Measurements from ENCODE around the gene CIRBP. TPM values are rescaled to one million over a fixed set of nuclear protein-coding genes. Genes with fewer than 3 reads are reported as not detected.
"Not testable (repeated sequence)": the region's sequence is repeated elsewhere in the genome, so short reads cannot be mapped to it uniquely, and the experiment has no call there.

Gene CIRBP
- total RNA-seq, 4 donors from 2014 or later, result 274 to 578 (median 418) TPM

DNA sequence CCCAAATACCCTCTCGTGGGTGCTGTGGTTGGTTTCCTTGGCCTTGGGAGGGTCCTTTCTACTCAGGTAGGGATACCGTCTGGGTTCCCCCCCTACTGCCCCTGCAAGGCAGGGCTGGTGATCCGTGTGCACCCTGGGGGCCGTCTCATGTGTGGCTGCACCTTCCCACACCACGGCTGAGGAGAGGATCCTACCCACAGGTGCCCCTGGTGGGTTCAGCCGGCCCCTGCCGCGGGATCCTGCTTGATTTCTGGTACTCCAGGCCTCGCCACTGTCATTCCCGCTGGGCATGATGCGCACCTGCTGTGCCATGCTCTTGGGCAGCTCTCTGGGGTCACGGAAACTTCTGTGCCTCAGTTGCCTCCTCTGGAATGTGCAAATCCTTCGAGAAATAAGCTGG lies 47.3 kb downstream of the CIRBP start:
- H3K4me1 ChIP-seq, result no peaks in the 10 kb centered on the region
- intact Hi-C loops (cut with DNase I; ENCODE audit: low total_unique reads) (no loop called here), in situ Hi-C loops (cut with MboI; ENCODE audit: low sequenced_read_pairs in 4 of 4) (no loop called here)

DNA sequence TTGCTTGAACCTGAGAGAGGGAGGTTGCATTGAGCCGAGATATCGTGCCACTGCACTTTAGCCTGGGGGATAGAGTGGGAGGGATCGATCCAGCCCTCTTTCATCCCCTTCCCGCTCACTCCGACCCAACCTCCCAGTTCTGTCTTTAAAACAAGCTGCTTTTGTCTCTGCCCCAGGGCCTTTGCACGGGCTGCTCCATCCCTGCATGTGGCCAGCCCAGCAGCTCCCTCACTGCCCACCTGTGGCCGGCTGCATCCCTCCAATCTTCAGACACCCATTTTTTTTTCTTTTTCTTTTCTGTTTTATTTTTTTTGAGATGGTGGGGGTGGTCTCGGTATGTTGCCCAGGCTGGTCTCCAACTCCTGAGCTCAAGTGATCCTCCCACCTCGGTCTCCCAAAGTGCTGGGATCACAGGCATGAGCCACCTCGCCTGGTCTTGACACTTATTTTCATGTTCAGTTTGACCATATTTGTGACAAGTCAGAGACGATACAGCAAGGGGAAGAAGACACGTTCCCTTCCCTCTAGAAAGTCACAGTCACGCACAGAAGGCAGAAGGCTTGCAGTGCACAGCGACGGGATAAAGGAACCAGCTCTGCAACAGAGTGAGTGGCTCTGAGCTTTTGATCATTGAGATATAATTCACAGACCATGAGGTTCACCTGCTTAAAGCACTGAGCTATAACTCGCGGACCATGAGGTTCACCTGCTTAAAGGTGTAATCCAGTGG lies 48.3 kb downstream of the CIRBP start:
- TF ChIP-seq POLR2A (IDR thresholded peaks at IDR 0.05), result no peak
- TF ChIP-seq, protein P1, sequence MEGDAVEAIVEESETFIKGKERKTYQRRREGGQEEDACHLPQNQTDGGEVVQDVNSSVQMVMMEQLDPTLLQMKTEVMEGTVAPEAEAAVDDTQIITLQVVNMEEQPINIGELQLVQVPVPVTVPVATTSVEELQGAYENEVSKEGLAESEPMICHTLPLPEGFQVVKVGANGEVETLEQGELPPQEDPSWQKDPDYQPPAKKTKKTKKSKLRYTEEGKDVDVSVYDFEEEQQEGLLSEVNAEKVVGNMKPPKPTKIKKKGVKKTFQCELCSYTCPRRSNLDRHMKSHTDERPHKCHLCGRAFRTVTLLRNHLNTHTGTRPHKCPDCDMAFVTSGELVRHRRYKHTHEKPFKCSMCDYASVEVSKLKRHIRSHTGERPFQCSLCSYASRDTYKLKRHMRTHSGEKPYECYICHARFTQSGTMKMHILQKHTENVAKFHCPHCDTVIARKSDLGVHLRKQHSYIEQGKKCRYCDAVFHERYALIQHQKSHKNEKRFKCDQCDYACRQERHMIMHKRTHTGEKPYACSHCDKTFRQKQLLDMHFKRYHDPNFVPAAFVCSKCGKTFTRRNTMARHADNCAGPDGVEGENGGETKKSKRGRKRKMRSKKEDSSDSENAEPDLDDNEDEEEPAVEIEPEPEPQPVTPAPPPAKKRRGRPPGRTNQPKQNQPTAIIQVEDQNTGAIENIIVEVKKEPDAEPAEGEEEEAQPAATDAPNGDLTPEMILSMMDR (IDR thresholded peaks at IDR 0.05 in 4 of 5, conservative IDR thresholded peaks at IDR 0.05 in 1 of 5), result no peak
- intact Hi-C loops (cut with DNase I; ENCODE audit: low total_unique reads), result no loop called here
- Histone ChIP-seq H3K36me3 (no peaks in the 10 kb centered on the region), H3K9me3 (no peaks in the 10 kb centered on the region), H3K27ac (no peak overlapping the region), H3K4me3 (no peak overlapping the region), H3K4me1 (no peaks in the 10 kb centered on the region), H3K27me3 (peaks cover 40 to 46% (median 44%) of the 10 kb centered on the region in 3 donors)
- DNase-seq, result no peak
- ATAC-seq, result no peak
- in situ Hi-C loops (cut with MboI; ENCODE audit: low sequenced_read_pairs in 4 of 4), result no loop called here

More for the DNA sequence above, 47.3 kb downstream of the CIRBP start:
- H3K9me3 ChIP-seq, result no peaks in the 10 kb centered on the region
- H3K4me3 ChIP-seq, result no peak overlapping the region
- no peaks in the 10 kb centered on the region for H3K36me3 ChIP-seq
- H3K27me3 ChIP-seq, result peaks cover 41 to 44% (median 43%) of the 10 kb centered on the region in 3 donors
- TF ChIP-seq, protein P1 (IDR thresholded peaks at IDR 0.05 in 4 of 5, conservative IDR thresholded peaks at IDR 0.05 in 1 of 5), result no peak
- TF ChIP-seq POLR2A (IDR thresholded peaks at IDR 0.05), result no peak
- no peak overlapping the region for H3K27ac ChIP-seq
- DNase-seq, result no peak
- ATAC-seq, result no peak

DNA sequence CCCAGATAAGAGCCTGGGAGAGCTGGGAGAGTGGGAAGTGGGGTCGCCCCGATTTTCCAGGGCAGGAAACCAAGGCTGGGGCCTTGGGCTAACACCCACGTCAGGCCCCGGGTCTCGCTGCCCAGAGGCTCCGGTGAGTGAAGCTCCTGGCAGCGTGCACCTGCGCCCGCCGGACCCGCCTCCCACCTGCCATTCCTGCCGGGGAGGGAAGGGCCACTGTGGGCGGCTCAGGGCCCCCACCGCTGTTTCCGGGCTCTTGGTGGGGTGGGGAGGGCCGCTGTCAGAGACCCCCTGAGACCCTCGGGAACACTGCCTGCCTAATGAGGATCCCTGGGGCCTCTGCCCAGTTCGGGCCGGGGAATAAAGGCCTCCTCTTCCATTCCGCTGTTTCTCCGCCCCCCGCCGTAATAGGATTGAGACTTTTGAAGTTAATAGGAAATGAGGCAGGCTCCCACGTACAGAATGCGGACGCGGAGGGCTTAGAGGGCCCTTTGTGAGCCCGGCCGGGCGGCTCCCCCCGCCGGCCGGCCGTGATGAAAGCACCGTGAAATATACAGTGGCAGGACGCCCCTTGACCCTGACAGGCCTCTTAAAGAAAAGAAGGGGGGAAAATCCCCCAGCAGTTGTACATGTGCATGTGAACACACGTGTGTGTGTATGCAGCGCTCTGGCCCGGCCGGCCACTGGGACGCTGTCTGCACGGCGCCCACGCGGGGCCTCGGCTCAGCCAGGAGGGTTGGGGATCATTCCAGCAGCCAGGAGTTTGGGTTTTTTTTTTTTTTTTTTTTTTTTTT lies 49.7 kb downstream of the CIRBP start:
- no peaks in the 10 kb centered on the region for H3K4me1 ChIP-seq
- intact Hi-C loops (cut with DNase I; ENCODE audit: low total_unique reads), result no loop called here
- H3K27ac ChIP-seq, result no peak overlapping the region
- no peaks in the 10 kb centered on the region for H3K9me3 ChIP-seq
- H3K4me3 ChIP-seq, result no peak overlapping the region
- H3K36me3 ChIP-seq, result no peaks in the 10 kb centered on the region
- DNase-seq, result no peak
- no peak for ATAC-seq
- no peak for TF ChIP-seq POLR2A (IDR thresholded peaks at IDR 0.05)
- TF ChIP-seq, protein P1 (IDR thresholded peaks at IDR 0.05 in 4 of 5, conservative IDR thresholded peaks at IDR 0.05 in 1 of 5), result no peak
- peaks cover 34 to 41% (median 40%) of the 10 kb centered on the region in 3 donors for H3K27me3 ChIP-seq
- in situ Hi-C loops (cut with MboI; ENCODE audit: low sequenced_read_pairs in 4 of 4), result no loop called here

DNA sequence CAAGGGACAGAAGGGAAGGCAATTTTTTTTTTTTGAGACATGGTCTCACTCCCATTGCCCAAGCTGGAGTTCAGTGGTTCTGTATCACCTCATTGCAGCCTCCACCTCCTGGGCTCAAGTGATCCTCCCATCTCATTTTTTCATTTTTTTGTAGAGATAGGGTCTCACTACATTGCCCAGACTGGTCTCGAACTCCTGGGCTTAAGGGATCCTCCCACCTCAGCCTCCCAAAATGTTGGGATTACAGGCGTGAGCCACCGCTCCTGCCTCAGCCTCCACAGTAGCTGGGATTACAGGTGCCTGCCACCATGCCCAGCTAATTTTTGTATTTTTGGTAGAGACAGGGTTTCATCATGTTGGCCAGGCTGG lies 51.1 kb downstream of the CIRBP start:
- DNase-seq; H3K27ac ChIP-seq; H3K36me3 ChIP-seq; H3K4me1 ChIP-seq; intact Hi-C loops (cut with DNase I; ENCODE audit: low total_unique reads); ATAC-seq; in situ Hi-C loops (cut with MboI; ENCODE audit: low sequenced_read_pairs in 4 of 4); H3K4me3 ChIP-seq; H3K9me3 ChIP-seq: not testable (repeated sequence)
- peaks cover 42 to 46% (median 43%) of the 10 kb centered on the region in 3 donors for H3K27me3 ChIP-seq

DNA sequence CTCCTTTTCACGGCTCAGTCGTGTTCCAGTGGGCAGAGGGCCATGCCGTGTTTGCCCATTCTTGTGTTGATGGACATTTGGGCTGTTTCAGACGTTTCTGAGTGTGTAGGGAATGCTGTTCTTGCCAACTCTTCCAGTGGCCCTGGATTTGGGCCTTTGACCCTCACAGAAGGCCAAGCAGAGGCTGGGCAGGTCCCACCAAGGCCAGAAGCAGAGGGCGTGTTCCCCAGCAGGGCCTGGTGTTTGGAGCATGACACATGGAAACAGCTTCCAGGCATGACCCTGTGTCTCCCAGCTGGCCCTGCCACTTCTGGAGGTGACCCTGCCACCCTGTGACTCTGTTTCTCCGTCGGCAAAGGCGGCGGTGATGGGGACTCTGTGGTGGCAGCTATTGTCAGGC lies 52.4 kb downstream of the CIRBP start:
- peaks cover 7 to 8% of the 10 kb centered on the region in 2 donors for H3K4me1 ChIP-seq
- intact Hi-C loops (cut with DNase I; ENCODE audit: low total_unique reads), result no loop called here
- H3K9me3 ChIP-seq, result no peaks in the 10 kb centered on the region
- ATAC-seq, result no peak
- DNase-seq, result no peak
- no peak overlapping the region for H3K27ac ChIP-seq
- H3K4me3 ChIP-seq, result no peak overlapping the region
- H3K27me3 ChIP-seq, result peaks cover 37 to 44% (median 44%) of the 10 kb centered on the region in 3 donors
- TF ChIP-seq POLR2A (IDR thresholded peaks at IDR 0.05), result no peak
- TF ChIP-seq, protein P1 (IDR thresholded peaks at IDR 0.05 in 4 of 5, conservative IDR thresholded peaks at IDR 0.05 in 1 of 5), result no peak
- H3K36me3 ChIP-seq, result no peaks in the 10 kb centered on the region
- in situ Hi-C loops (cut with MboI; ENCODE audit: low sequenced_read_pairs in 4 of 4), result no loop called here
